Daoy (cell line): ENCODE data around the gene WASF2. TPM values are rescaled to one million over a fixed set of nuclear protein-coding genes. Genes with fewer than 3 reads are reported as not detected.
"Not testable (repeated sequence)": the region's sequence is repeated elsewhere in the genome, so short reads cannot be mapped to it uniquely, and the experiment has no call there.

Source experiments
- DNase-seq: peaks from one replicate; pipeline ENCODE4 v3.0.0-alpha.2; 2015; ENCODE audit warnings: low read depth
- total RNA-seq: library from RNA; depleted of rRNA; stranded (reverse); fragments of >200 nt; shearing (Covaris generic); gene quantifications from 2 replicates; pipeline ENCODE4 v1.2.3, GENCODE V29; 2014

WASF2 gene
- total RNA-seq, 1 experiment from 2014 or later, result 11.1 TPM

GRCh38 chr1:27521861-27522431, 32.0 kb upstream of the WASF2 start:
- DNase-seq, result no peak

DNA sequence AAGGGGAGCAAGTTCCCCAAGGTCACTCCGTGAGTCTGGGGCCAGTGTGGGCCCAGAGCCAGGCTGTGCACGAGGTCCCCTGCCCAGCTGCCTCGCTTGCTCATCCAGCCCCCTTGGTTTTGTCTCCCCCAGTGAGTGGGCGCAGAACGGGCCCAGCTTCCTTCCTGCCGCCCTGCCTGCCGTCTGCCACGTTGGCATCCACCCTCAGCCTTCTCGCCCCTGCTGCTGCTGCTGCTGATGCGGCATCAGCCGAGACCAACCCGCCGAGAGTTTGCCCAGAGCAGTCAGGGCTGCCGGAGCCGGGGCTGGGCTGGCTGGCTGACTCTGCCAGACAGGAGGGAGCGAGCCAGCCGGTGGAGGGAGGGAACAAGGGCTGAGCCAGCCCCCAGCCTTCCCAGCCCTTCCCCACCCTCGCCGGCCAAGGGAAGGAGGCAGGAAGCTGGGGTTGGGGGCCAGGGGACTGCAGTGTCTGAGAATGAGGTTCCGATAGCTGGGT, 31.4 kb upstream of the WASF2 start:
- no peak for DNase-seq

DNA sequence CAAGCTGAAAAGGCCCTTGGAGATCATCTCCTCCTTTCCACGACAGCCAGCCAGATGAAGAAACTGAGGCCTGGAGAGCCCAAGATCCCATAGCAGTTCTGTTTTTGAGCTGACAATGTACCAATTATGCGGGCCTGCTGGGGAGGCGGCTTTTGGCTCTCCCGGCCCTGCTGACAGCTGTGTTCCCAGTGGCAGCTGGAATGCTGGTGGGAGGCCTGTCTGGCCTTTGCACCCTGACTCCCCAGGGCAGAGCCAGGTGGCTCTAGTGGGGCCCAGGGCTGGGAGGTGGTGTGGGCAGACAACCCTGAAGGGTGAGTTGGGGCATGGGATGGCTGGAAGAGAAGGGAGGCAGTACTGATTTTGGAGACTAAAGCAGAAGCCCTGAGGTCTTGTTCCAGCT, 30.7 kb upstream of the WASF2 start:
- DNase-seq, result no peak

GRCh38 chr1:27519331-27520258, 29.6 kb upstream of the WASF2 start:
- no peak for DNase-seq

- DNase-seq, result no peak
These were observed 28.8 kb upstream of the WASF2 start for GRCh38 chr1:27518808-27519207.

GRCh38 chr1:27517907-27518718, 28.1 kb upstream of the WASF2 start:
- no peak for DNase-seq

DNA sequence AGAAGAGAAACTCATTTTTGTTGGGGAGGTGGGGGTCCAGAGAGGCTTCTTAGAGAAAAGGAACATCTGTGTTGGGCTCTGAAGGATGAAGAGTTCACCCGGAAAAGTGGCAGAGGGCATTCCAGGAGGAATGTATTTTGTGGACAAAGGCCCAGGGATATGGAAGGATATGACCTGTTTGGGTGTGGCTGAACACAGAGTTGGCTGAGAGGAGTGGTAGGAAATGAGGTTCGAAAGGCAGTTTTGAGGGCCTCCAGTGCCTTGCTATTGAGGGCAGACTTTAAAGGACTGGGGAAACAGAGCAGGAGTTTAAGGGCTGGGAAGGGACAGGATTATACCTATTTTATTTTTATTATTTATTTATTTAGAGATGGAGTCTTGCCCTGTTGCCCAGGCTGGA, 27.3 kb upstream of the WASF2 start:
- no peak for DNase-seq

- DNase-seq, result no peak
These were observed 25.7 kb upstream of the WASF2 start for GRCh38 chr1:27515626-27516025.

DNA sequence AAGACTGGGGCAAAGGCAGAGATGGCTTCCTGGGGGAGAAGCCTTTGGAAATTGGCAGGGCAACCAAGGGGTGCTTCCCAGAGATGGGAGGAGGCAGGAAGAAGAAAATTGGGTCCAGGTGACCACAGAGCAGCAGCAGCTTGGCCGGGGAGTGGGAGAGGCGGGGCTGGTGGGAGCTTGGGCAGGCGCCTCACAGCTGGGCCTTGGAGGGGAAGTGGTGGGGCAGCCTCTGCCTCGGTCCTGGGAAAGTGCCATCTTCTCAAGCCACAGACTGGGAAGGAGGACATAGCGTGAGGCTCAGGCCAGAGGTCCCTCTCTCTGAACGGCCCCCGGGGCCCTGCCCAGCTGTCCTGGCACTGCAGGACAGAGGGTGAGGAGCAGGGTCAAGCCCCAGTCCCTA, 24.0 kb upstream of the WASF2 start:
- no peak for DNase-seq

DNA sequence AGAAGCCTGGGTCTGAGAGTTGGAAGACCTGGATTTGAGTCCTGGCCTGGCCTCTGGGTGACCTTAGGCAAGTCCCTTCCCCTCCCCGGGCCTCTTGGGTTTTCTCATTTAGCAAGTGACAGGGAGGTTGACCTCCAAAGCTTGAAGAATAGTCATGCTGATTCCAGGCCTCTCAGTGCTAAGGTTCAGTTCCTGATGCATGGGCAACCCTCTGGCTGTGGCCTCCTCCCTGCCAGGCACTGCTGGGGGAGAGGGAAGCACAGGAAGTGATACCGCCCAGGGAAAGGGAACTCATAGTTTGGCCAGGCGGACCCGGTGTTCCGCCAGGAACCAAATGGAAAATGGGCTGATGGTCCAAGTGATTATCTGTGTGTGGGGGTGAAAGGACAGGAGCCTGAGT, 23.6 kb upstream of the WASF2 start:
- no peak for DNase-seq

DNA sequence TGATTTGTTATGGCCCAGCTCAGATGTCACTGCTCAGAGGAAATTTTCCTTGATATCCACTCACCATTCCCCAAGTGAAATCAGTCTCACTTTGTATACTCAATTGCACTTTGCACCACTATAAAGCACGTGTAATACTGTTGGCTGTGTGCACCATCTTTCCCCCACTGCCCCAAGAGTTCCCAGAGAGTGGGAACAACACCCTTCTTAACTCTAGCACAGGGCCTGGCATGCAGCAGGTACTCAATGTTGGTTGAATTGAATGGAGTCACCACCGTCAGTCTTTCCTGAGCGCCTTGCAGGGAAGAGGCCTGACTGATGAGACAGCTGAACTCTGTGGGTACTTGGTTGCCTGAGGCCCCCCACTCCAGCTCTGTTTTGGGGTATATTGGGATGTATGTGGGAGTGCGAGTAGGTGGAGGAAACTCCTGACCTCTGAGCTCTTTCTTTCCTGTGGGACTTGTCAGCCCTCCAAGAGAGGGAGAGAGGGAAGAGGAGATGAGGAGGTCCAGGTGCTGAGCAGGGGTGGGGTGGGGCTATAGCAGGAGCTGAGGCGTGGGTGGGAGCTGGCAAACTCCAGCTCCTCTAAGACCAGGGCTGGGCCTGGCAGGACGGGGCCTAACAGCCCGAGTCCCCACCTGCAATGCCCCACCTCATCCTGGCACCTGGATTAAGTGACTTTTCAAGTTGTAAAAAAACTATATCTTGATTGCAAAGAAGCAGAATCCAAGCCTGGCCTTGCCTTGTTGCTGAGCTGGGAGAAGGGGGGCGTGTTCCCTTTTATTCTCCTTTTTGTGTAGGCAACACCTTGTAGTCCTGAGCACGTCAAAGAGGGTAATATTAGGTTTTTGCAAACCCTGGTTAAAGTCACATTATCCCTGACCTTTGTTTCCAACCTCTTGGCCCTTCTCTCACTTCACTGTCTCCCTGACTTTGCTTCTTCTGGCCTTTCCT, 19.4 kb upstream of the WASF2 start:
- DNase-seq, result no peak

DNA sequence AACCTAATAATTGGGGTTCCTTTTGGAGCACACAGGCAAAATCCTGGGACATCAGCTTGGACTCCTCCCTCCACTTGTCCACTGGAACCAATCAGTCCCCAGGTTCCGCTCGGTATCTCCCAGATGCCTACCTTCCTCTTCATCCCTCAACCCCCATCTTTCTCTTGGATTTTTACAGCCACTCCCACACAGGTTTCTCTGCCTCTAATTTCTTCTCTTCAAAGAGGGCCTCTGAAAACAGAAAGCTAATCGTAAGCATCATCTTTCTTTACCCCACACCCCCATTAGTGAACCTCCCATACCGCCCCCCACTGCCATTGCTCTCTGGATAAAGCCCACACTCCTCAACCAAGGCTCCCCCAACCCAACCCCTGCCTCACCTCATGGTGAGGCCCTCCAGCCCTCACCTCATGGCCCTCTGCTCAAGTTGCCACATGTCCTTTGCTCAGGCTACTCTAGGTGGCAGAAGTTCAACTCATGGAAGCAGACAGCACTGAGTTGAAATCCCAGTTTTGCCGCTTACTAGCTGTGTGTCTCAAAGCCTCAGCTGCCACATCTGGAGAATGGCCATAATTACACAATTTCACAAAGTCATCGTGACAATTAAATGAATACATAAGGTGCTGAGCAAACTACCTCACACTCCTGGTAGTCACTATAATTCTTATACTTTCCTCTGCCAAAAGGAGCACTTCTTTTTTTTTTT, 18.1 kb upstream of the WASF2 start:
- DNase-seq, result no peak

DNA sequence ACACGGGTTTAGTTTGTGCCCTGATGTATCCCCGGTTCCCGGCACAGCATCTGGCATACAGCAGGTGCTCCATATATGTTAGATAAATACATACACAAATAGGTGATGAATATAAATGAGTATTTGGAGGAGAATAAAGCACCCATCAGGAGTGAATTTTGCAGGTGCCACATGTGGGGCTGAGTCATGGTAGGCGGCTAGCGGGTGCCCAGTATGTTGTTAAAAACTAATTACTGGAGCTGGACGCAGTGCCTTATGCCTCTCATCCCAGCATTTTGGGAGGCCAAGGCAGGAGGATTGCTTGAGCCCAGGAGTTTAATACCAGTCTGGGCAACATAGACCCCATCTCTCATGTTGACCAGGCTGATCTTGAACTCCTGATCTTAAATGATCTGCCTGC, 16.7 kb upstream of the WASF2 start:
- no peak for DNase-seq

DNA sequence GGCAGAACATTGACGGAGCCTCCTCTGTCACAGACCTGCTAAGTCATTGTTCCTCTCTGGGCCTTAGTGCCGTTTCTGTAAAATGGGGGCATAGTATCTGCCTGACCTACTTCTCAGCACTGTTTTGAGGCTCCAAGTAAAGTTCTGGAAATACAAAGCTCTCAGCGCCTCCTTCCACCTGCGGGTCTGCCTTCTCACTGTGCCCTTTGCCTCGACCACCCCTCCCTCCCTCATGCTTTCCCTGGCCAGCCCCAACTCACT, 15.4 kb upstream of the WASF2 start:
- DNase-seq, result no peak

DNA sequence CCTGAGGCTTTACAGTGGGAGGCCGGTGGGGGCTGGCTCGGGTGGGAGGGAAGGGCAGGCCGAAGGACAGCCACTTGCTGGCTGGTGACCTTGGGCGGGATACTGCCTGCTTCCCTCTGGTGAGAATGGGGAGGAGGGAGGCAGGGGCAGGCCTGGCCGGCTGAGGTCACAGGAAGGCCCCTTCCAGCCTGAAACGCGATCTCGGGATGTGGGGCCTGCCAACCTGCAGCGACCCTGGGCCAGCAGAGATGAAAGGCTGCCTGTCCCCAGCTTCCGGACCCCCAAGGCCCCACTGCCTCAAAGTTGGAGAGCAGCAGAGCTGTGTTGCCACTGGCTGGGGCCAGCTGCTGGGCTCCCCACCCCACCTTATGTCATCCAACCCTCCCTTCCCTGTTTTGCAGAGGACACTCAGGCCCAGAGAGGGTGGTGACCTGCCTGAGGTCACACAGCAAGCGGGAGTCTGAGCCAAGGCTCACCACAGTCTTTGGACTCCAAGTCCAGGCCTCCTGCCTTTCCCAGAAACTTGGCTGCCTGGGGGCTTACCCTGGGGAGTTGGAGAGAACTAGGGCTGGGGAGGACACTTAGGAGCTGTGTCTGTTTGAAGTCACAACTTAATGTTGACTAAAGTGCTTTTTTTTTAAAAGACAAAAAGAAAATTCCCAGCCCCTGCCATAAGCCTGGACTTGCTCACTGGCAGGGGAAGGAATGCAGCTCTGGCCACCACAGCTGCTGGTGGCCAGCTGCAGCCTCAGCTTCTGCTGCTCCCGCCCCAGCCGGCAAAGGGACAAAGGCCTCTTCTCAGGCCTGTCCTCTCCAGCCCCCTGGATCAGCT, 14.8 kb upstream of the WASF2 start:
- no peak for DNase-seq

DNA sequence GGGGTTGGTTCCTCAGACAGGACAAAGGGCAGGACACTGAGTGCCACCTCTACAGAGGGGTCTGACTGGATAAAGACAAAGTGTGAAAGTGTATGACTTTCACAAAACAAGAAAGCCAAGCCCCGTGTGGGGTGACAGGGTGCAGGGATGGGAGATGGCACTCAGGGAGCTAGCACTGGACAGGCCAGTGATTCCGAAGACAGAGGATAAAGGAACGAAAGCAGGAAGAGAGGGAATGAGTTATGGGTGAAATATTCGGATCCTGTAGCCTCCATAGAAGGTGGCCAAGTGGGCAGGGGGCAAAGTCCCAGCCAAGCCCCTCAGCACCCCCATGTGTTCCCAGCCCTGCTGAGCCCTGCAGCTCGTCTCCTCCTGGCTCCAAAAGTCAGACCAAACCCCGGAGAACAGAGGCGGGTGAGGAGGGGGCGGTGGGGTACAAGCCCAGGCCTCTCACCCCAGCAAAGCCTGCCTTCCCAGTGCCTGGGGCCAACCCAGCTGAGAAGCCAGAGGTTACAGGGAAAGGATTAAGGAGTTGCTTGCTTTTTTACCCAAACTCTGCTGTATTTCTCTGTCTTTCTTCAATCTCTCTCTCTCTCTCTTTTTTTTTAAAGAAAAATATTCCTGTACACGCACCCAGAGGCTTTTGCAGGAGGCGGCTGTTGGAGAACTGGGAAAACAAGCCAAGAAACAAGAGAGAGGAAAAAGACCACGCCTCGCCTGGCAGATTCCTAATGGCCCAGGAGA, 14.0 kb upstream of the WASF2 start:
- no peak for DNase-seq

GRCh38 chr1:27503033-27503432, 13.1 kb upstream of the WASF2 start:
- DNase-seq, result no peak

DNA sequence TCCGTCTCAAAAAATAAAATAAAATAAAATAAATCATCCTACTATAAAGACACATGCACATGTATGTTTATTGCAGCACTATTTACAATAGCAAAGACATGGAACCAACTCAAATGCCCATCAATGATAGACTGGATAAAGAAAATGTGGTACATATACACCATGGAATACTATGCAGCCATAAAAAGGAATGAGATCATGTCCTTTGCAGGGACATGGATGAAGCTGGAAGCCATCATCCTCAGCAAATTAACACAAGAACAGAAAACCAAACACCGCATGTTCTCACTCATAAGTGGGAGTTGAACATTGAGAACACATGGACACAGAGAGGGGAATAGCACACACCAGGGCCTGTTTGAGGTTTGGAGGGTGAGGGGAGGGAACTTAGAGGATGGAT, 11.2 kb upstream of the WASF2 start:
- not testable (repeated sequence) for DNase-seq

GRCh38 chr1:27499142-27499541, 9.2 kb upstream of the WASF2 start:
- no peak for DNase-seq
